IPS-18c (cell line): Measurements from ENCODE around the gene FAM83F.
"Not testable (repeated sequence)": the region's sequence is repeated elsewhere in the genome, so short reads cannot be mapped to it uniquely, and the experiment has no call there.

Experiments used
- H3K4me3 ChIP-seq: 2 replicates; pipeline ENCODE4 v1.7.0; 2013; ENCODE audit warnings: low read depth, mild to moderate bottlenecking, low read length, moderate library complexity; ENCODE audit not compliant: insufficient read depth
- H3K9me3 ChIP-seq: one replicate; pipeline ENCODE4 v1.6.1; 2013; ENCODE audit warnings: mild to moderate bottlenecking, low read length, moderate library complexity; ENCODE audit not compliant: control insufficient read depth, insufficient read depth

FAM83F gene

GRCh38 chr22:40023341-40023841, 28.6 kb downstream of the FAM83F start:
- no peaks in the 10 kb centered on the region for H3K9me3 ChIP-seq
- no peak overlapping the region for H3K4me3 ChIP-seq

GRCh38 chr22:40024201-40025061, 29.7 kb downstream of the FAM83F start:
- H3K4me3 ChIP-seq = no peak overlapping the region
- H3K9me3 ChIP-seq = no peaks in the 10 kb centered on the region

DNA sequence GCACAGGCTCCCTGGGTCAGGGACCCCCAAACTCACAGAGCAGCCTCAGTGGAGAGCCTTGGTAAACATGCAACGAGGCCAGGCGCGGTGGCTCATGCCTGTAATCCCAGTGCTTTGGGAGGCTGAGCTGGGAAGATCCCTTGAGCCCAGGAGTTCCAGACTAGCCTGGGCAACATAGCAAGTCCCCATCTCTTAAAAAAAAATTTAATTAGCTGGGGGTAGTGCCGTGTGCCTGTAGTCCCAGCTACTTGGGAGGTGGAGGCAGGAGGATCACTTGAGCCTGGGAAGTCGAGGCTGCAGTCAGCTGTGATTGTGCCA, 30.3 kb downstream of the FAM83F start:
- not testable (repeated sequence) for H3K9me3 ChIP-seq, H3K4me3 ChIP-seq

- no peaks in the 10 kb centered on the region for H3K9me3 ChIP-seq
- no peak overlapping the region for H3K4me3 ChIP-seq
These were observed 31.1 kb downstream of the FAM83F start for GRCh38 chr22:40025856-40026255.

GRCh38 chr22:40026641-40027040, 31.9 kb downstream of the FAM83F start:
- Histone ChIP-seq H3K9me3 (no peaks in the 10 kb centered on the region), H3K4me3 (no peak overlapping the region)

DNA sequence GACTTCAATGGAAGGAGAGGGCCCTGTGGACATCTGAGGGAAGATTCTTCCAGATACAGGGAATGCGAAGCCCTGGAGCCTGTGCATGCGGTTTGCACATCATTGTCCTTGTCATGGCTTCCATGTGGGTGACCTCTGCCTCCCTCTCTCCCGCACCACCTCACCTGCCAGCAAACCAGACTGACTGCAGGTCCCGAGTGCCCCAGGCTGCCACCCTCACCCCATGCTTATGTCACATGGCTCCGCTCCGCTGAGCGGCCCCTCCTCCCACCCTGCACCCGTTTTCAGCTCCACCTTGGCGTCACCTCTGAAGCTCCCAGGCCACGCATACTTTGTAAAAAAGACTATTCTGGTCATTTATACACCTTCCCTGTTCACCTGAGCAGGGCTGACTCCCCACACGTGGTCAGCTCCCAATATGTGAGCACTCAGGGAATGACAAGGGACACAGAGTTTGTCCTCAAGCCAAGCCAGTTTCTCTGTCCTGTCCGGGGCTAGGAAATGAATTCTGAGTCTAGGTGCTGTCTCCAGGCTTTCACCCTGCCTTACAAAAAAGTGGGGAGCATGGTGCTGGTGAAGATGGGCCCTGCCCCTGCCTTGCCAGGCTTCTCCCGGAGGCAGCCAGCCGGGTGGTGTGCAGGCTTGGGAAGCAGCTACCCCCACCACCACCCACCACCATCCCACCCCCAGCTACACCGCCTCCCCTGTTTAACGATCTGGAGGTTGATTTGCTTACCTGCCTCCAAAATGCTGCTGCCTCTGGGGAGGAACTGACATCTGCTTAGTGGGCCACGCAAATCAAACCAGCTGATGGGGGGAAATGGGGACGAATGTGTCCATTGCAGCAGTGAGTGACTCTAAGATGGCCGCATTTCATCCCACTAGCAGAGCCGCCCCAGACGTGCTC, 32.7 kb downstream of the FAM83F start:
- Histone ChIP-seq H3K4me3 (no peak overlapping the region), H3K9me3 (no peaks in the 10 kb centered on the region)

- Histone ChIP-seq H3K4me3 (no peak overlapping the region), H3K9me3 (no peaks in the 10 kb centered on the region)
These were observed 33.3 kb downstream of the FAM83F start for GRCh38 chr22:40028098-40028425.

DNA sequence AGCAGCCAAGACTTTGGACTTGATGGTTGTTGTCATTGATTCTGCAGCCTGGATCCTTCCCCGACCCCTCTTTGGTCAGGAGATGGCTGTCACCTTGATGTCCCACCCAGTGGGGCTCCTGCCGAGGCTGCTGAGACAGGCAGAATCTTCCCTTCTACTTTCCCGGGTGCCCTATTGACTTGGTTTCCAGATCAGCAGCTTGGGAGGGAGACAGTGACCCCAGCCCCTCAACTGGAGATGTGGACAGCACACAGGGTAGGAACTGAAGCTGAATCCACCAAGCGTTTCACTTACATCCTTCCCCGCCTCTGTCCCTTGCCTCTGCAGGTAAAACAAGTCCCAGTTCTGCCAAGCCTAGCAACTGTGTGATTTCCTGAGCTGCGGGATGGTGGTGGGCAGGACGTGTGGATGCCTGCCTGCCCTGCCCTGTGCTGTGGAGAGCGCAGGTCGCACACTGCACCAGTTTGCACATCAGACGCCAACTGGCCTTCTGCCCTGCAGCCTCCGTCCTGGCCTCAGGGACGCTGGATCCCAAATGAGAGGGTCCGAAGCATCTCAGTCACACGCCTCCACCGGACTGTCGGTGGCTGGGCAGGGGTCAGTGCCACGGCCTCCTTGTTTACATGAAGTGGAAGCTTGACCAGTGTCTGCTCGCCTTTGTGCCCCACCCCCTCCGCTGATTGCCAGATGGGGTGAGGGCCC, 34.6 kb downstream of the FAM83F start:
- Histone ChIP-seq H3K4me3 (no peak overlapping the region), H3K9me3 (no peaks in the 10 kb centered on the region)

DNA sequence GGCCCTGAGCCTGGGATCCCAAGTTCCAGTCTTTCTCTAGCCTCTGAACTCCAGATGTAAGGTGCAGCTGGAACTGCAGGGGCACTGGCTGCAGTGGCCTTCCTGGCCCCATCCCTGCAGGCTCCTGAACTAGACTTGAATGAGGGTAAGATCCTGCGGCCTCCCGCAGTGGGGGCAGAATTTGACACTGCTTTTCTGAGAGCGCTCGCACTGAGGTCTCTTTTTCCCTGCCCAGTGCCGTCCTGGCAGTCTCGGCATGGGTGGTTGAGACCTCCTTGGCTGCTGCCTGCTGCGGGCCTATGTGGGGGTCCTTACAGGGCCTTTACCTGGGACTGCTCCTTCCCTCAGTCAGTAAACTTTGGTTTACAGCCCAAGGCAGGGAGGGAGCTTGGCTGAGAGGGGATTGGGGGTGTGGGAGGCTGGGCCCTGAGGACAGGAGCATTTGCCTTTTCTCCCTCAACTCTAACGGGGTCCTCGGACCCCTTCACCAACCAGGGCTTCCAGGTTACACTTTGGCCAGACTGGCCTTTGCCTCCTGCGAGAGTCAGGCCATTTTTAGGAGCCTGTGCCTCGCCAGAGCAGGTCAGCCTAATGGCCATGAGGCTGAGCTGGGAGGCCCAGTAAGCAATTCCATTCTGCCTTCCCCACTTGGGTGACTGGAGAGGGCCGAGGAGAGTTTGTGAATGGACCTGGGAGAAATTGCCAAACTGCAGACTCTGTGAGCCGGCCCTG, 35.4 kb downstream of the FAM83F start:
- H3K4me3 ChIP-seq = no peak overlapping the region
- no peaks in the 10 kb centered on the region for H3K9me3 ChIP-seq

DNA sequence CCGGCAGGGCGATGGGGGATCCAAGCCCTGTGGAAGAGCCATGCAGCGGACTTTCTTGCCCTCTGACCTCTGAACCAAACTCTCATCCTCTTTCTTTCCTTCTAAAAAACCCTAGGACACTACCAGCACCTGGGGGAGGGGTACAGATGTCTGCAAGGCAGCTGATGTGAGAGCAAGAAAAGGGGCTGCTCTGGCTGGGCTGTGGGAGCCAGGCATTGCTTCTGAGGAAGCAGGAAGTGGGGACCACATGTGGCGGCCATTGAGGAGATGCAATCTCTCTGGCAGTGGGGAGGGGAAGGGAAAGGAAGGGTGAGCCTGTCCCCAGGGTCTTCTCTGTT, 36.0 kb downstream of the FAM83F start:
- H3K4me3 ChIP-seq = no peak overlapping the region
- no peaks in the 10 kb centered on the region for H3K9me3 ChIP-seq

GRCh38 chr22:40031766-40032470, 37.2 kb downstream of the FAM83F start:
- Histone ChIP-seq H3K4me3 (no peak overlapping the region), H3K9me3 (no peaks in the 10 kb centered on the region)

DNA sequence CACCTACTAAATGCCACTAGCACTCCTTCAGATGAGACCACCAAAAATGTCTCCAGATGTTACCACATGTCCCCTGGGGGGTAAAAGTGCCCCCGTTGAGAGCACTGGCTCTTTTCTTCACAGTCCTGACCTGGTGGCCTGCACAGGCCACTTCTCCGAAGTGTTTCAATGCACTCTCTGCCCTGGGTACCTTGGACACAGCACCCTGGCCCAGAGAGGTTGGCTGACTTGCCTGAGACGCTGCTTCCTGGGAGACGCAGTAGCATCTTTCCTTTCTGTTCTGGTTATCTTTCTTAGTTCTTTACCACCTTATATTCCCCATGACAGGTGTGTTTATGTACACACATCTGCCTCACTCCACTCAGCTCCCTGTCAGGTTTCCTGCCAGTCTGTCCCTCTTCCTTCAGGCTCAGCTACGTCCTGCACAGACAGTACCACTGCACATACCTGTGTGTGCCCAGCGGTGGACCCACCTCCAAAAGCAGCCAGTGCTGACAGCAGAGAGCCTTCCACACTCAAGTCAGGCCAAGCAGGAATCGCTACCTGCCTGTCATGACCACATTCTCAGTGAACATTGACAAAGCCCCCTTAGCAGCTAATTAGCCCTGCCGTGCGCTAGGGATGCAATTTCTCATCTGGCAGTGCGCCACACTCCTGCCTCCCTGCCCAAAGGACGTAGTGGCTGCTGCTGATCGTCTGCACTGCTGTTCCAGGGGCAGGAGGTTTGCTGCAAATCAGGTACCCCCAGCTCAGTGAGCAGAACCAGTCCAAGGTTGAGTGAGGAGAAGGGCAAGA, 39.0 kb downstream of the FAM83F start:
- Histone ChIP-seq H3K4me3 (no peak overlapping the region), H3K9me3 (no peaks in the 10 kb centered on the region)

DNA sequence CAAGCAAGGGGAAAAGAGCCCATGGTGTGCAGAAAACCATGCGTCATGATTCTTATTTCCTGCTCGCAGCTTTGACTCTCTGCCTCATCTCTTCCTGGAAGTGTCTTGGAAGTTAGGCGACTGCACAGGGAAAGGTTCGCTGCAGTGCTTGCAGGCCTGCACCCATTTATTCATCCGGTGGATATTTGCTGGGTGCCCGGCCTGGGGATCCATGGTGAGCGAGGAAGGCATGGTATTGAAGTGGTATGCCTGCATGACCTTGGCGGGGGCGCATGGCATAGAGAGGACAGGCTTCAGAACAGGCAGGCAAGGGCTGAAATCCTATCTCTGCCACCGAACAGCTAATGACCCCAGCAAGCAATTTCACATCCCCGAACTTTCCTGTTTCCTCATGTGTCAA, 40.6 kb downstream of the FAM83F start:
- H3K9me3 ChIP-seq = no peaks in the 10 kb centered on the region
- no peak overlapping the region for H3K4me3 ChIP-seq

DNA sequence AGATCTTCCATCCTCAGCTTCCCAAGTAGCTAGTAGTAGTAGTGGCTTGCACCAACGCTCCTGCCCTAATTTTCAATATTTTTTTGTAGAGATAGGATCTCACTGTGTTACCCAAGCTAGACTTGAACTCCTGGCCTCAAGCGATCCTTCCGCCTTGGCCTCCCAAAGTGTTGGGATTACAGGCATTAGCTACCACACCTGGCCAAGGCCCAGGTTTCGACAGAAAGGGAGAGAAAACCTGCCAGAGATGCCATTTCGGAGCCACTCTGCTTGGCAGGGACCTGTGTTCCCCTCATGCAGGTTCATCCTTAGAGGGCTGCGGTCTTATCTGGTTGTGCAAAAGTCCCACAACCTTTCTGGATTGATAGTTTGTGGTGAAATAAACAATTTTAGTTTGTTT, 41.4 kb downstream of the FAM83F start:
- no peak overlapping the region for H3K4me3 ChIP-seq
- no peaks in the 10 kb centered on the region for H3K9me3 ChIP-seq

GRCh38 chr22:40036591-40037225, 42.0 kb downstream of the FAM83F start:
- H3K4me3 ChIP-seq = no peak overlapping the region

GRCh38 chr22:40037320-40037719, 42.6 kb downstream of the FAM83F start:
- H3K4me3 ChIP-seq = no peak overlapping the region

More at GRCh38 chr22:40036591-40037225, 42.0 kb downstream of the FAM83F start:
- H3K9me3 ChIP-seq = no peaks in the 10 kb centered on the region

More at GRCh38 chr22:40037320-40037719, 42.6 kb downstream of the FAM83F start:
- H3K9me3 ChIP-seq = no peaks in the 10 kb centered on the region
